Measurements from ENCODE around the gene CNTNAP2. TPM values are rescaled to one million over a fixed set of nuclear protein-coding genes. Genes with fewer than 3 reads are reported as not detected.

CNTNAP2 gene
- total RNA-seq, 1 experiment from 2014 or later, result 0.03 TPM

DNA sequence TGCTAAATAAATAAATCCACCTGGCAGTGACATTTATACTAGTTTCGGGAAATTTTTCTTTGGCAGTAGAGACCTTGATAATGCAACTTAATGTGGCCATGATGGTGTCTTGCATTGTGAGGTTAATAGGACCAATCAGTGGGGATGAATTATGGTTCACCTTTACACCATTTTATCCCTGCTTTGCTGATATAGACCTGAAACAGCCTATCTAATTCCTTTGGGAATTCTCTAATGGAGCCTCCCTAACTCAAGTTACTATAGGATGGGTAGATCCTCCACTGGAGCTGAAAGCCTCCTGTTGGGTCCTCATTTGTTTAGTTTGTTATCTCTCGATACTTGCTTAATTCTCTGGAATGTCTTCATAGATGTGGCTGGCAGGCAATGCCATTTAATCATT is 276.7 kb downstream of the CNTNAP2 start:
- no peak overlapping the region for H3K27ac ChIP-seq (ENCODE audit: low read length)
- DNase-seq (ENCODE audit: low read depth, low spot score), result no peak
- TF ChIP-seq POLR2AphosphoS5 (IDR thresholded peaks at IDR 0.05; ENCODE audit: low read depth, low read length) (no peak), SIN3A (IDR thresholded peaks at IDR 0.05; ENCODE audit: borderline replicate concordance, insufficient read depth, low read depth, low read length) (no peak), TCF7L2 (IDR thresholded peaks at IDR 0.05; ENCODE audit: low read depth, low read length) (no peak)
- TF ChIP-seq, protein P1, sequence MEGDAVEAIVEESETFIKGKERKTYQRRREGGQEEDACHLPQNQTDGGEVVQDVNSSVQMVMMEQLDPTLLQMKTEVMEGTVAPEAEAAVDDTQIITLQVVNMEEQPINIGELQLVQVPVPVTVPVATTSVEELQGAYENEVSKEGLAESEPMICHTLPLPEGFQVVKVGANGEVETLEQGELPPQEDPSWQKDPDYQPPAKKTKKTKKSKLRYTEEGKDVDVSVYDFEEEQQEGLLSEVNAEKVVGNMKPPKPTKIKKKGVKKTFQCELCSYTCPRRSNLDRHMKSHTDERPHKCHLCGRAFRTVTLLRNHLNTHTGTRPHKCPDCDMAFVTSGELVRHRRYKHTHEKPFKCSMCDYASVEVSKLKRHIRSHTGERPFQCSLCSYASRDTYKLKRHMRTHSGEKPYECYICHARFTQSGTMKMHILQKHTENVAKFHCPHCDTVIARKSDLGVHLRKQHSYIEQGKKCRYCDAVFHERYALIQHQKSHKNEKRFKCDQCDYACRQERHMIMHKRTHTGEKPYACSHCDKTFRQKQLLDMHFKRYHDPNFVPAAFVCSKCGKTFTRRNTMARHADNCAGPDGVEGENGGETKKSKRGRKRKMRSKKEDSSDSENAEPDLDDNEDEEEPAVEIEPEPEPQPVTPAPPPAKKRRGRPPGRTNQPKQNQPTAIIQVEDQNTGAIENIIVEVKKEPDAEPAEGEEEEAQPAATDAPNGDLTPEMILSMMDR (IDR thresholded peaks at IDR 0.05), result no peak
- TF ChIP-seq, protein P2, sequence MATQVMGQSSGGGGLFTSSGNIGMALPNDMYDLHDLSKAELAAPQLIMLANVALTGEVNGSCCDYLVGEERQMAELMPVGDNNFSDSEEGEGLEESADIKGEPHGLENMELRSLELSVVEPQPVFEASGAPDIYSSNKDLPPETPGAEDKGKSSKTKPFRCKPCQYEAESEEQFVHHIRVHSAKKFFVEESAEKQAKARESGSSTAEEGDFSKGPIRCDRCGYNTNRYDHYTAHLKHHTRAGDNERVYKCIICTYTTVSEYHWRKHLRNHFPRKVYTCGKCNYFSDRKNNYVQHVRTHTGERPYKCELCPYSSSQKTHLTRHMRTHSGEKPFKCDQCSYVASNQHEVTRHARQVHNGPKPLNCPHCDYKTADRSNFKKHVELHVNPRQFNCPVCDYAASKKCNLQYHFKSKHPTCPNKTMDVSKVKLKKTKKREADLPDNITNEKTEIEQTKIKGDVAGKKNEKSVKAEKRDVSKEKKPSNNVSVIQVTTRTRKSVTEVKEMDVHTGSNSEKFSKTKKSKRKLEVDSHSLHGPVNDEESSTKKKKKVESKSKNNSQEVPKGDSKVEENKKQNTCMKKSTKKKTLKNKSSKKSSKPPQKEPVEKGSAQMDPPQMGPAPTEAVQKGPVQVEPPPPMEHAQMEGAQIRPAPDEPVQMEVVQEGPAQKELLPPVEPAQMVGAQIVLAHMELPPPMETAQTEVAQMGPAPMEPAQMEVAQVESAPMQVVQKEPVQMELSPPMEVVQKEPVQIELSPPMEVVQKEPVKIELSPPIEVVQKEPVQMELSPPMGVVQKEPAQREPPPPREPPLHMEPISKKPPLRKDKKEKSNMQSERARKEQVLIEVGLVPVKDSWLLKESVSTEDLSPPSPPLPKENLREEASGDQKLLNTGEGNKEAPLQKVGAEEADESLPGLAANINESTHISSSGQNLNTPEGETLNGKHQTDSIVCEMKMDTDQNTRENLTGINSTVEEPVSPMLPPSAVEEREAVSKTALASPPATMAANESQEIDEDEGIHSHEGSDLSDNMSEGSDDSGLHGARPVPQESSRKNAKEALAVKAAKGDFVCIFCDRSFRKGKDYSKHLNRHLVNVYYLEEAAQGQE (IDR thresholded peaks at IDR 0.05; ENCODE audit: insufficient read depth in 1 of 2, low read depth in 2 of 2, low read length in 1 of 2), result no peak
- no peaks in the 10 kb centered on the region for H3K4me1 ChIP-seq (ENCODE audit: control insufficient read depth, insufficient read depth, low read length)
- no peak overlapping the region for H3K4me3 ChIP-seq (ENCODE audit: low read depth in 2 of 2, low read length in 2 of 2)
- H3K27me3 ChIP-seq (ENCODE audit: control insufficient read depth, insufficient read depth, low read length), result no peaks in the 10 kb centered on the region
- ChIA-PET POLR2A (no interaction called here), CTCF (no interaction called here)
- no peak for ATAC-seq
- intact Hi-C loops (cut with micrococcal nuclease; ENCODE audit: unreplicated experiment), result no loop called here
- no TSS peak for BruUV-seq (replicated peaks)
- H3K9me3 ChIP-seq (ENCODE audit: control insufficient read depth, insufficient read depth, low read depth, low read length), result no peaks in the 10 kb centered on the region
- in situ Hi-C loops (cut with HindIII; ENCODE audit: low pct_unique_long_range_greater_than_20kb, low sequenced_read_pairs), result no loop called here
- no peaks in the 10 kb centered on the region for H3K36me3 ChIP-seq (ENCODE audit: control insufficient read depth, insufficient read depth, low read length)

DNA sequence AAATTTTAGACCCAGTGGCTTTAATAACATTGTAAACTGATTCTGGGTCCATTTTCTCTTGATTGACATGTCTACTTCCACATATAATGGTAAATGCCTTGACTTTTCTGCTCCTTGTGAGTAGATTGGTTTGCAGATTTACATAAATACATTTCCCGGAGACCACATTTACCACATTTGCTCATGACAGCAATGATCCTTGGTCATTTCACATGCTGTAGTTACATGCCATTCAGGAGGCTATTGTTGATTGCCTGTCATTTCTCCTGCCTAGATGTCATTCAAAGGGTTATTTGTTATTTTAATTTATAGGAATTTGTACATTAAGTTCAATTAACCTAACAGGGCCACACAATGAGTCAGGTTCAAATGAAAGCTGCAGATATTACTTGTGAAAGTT is 280.5 kb downstream of the CNTNAP2 start:
- H3K27ac ChIP-seq (ENCODE audit: low read length), result no peak overlapping the region
- intact Hi-C loops (cut with micrococcal nuclease; ENCODE audit: unreplicated experiment) (no loop called here), in situ Hi-C loops (cut with HindIII; ENCODE audit: low pct_unique_long_range_greater_than_20kb, low sequenced_read_pairs) (no loop called here)
- TF ChIP-seq, protein P1 (IDR thresholded peaks at IDR 0.05), result no peak
- TF ChIP-seq POLR2AphosphoS5 (IDR thresholded peaks at IDR 0.05; ENCODE audit: low read depth, low read length) (no peak), SIN3A (IDR thresholded peaks at IDR 0.05; ENCODE audit: borderline replicate concordance, insufficient read depth, low read depth, low read length) (no peak)
- POLR2A ChIA-PET, result no interaction called here
- H3K4me3 ChIP-seq (ENCODE audit: low read depth in 2 of 2, low read length in 2 of 2), result no peak overlapping the region
- ATAC-seq (no peak), DNase-seq (ENCODE audit: low read depth, low spot score) (no peak)
- H3K36me3 ChIP-seq (ENCODE audit: control insufficient read depth, insufficient read depth, low read length), result no peaks in the 10 kb centered on the region
- no TSS peak for BruUV-seq (replicated peaks)
- no peaks in the 10 kb centered on the region for H3K9me3 ChIP-seq (ENCODE audit: control insufficient read depth, insufficient read depth, low read depth, low read length)
- CTCF ChIA-PET, result no interaction called here
- H3K4me1 ChIP-seq (ENCODE audit: control insufficient read depth, insufficient read depth, low read length), result no peaks in the 10 kb centered on the region
- no peaks in the 10 kb centered on the region for H3K27me3 ChIP-seq (ENCODE audit: control insufficient read depth, insufficient read depth, low read length)
